Dermis blood vessel endothelial cell (primary cell): ENCODE measurements around the gene CAGE1. TPM values are rescaled to one million over a fixed set of nuclear protein-coding genes. Genes with fewer than 3 reads are reported as not detected.
"Not testable (repeated sequence)": the region's sequence is repeated elsewhere in the genome, so short reads cannot be mapped to it uniquely, and the experiment has no call there.

Experiments used
- DNase-seq: peaks from one replicate; pipeline ENCODE4 v3.0.0; 2010
- total RNA-seq: library from RNA; depleted of rRNA; stranded (reverse); fragments of >200 nt; gene quantifications from 2 replicates; pipeline ENCODE4 v1.2.3, GENCODE V29; 2014

CAGE1 gene
- total RNA-seq, 1 donor from 2014 or later, result under 0.01 TPM

GRCh38 chr6:7409740-7410139 is 20.2 kb upstream of the CAGE1 start:
- DNase-seq, result no peak

- DNase-seq, result no peak
These were observed 17.2 kb upstream of the CAGE1 start for GRCh38 chr6:7406743-7407142.

DNA sequence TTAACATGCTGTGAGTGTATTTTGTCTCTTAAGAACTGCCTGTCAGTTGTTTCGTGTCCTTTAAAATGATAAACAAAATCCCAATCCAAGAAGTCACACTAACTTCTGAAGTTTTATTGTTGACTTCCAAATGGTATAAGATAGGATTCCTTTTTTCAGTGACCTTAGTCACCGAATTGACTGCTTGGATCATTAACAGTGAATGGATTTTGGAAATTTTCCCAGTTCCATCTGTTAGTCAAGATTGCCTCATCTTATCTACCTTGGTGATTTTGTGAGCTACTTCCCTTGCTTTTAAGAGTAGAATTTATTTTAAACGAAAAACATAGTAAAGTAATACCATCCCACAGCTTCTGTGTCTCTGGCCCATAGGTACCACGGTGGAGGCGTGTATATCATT is 15.0 kb upstream of the CAGE1 start:
- no peak for DNase-seq

GRCh38 chr6:7402716-7403115 is 13.2 kb upstream of the CAGE1 start:
- DNase-seq, result no peak

GRCh38 chr6:7401075-7401474 is 11.5 kb upstream of the CAGE1 start:
- DNase-seq, result no peak

- DNase-seq, result no peak
These were observed 2.9 kb upstream of the CAGE1 start for GRCh38 chr6:7392402-7392801.

DNA sequence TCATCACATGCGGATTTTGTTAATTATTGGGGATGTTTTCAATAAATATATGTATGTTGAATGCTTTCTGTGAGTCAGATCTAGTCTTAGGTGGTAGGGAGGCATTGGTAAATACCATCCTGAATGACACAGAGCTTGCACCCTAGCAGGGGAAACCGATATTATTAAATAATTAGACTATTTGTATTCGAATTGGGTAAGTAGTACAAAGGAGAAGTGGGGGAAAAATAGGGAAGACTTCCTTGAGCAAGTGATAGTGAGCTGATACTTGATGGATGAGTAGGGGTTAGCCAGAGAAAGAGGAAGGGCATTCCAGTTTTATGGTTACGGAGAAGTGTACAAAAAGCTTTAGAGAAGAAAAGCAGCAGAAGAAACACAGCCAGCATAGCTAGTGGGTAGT is 1.6 kb upstream of the CAGE1 start:
- no peak for DNase-seq

DNA sequence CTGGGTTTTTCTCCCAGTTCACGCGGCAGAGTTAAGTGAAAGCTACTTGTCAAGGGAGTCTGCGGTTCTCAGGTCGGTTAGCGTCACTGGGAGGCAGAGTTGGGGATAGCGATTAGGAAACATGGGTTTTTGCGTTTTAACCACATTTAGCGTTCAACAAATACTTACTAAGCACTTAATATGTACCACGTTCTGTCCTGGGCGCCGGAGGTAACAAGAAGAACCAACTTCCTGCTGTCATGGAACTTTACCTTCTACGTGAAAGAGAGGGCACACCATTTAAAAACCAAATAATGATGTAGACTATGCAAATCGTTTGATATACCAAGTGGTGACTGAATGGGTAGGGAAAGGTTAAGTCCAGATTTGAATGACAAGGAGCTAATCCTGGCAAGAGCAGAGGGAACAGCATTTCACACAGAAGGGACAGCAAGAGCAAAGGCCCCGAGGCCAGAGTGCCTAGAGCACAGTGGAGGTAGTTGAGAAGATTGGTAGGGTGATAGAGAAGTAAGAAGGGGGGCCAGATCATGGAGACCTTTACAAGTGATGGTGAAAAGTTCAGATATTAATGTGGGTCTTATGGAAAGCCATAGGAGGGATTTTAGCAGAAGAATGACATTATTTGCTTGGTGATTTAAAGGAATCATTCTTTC is 810 bp upstream of the CAGE1 start:
- DNase-seq, result no peak

GRCh38 chr6:7389162-7389450 is 436 bp downstream of the CAGE1 start:
- no peak for DNase-seq

DNA sequence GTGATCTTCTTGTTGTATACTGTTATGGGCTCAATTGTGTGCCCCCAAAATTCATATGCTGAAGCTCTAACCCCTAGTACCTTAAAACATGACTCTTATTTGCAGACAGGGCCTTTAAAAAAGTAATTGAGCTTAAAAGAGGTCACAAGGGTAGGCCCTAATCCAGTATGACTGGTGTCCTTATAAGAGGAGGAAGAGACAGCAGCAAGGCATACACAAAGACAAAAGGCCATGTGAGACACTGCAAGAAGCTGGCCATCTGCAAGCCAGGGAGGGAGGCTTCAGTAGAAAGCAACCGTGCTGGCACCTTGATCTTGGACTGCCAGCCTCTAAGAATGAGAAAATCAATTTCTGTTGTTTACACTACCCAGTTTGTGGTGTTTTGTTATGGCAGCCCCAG is 8.4 kb downstream of the CAGE1 start:
- no peak for DNase-seq

DNA sequence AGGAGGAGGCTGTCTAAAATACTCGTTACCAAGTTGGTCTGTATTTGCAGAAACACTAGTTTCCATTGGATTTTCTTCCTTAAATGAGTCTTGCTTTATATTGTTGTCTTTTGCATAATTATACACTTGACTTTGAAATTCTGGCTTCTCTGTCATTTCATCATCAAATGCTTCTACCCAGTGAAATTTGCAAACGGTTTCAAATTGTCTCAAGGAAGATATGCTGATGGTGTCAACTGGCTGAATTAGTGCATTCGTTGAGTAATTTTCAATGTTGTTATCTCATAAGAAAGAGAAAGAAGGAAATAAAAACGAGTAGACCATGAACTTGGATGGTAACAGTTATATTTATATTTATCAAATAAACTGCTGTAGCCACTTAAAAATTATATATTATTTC is 10.8 kb downstream of the CAGE1 start:
- no peak for DNase-seq

DNA sequence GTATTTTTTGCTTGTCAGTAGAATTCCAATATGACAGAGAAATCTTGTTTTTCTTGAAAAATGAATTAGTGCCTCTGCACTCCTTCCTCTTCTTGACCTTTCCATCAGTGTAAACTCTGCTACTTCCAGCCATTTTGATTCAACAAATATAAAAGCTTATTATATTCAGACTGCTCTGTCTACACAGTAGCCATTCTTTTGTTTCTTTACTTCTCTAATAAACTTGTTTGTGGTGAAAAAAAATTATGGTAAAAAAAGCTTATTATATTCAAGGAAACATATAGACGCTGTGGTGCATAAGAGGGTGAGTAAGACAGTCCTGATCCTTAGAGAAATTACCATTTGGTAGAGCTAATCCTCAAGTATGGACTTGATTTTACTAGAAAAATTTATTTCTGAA is 11.6 kb downstream of the CAGE1 start:
- no peak for DNase-seq

DNA sequence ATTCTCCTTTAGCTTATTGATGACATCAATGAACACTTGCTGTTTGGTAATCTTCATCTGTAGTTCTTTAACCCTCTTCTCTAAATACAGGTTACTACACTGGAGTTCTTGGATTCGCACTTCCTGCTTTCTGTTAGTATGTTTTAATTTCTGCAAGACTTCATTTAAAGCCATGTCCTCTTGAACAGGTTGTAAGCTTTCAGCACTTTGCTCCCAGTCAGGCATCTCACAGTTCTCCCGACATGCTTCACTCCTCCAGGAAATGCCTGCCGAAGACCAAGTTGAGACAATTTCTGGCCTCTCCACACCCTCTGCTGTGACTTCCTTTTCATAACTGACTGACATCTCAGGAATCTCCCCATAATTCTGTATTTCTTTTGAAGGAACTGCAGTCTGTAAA is 15.8 kb downstream of the CAGE1 start:
- peak; percentile 11 for DNase-seq

DNA sequence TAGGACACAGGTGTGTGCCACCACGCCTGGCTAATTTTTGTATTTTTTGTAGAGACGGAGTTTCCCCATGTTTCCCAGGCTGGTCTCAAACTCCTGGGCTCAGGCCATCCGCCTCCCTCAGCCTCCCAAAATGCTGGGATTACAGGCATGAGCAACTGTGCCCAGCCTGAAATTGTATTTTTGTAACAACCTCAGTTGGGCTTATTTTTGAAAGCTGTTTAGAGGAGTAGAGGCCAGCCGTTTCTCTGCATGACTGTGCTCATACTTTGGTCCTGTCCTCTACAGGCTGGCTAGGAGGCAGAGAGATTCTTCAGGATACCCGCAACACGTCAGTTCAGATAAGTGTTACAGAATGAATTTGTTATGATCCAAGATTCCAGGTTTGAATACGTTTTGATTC is 22.1 kb downstream of the CAGE1 start:
- DNase-seq, result no peak

- not testable (repeated sequence) for DNase-seq
These were observed 37.6 kb downstream of the CAGE1 start for GRCh38 chr6:7351916-7352315.

- not testable (repeated sequence) for DNase-seq
These were observed 39.0 kb downstream of the CAGE1 start for GRCh38 chr6:7350591-7350990.

GRCh38 chr6:7347551-7347997 is 42.0 kb downstream of the CAGE1 start:
- not testable (repeated sequence) for DNase-seq

DNA sequence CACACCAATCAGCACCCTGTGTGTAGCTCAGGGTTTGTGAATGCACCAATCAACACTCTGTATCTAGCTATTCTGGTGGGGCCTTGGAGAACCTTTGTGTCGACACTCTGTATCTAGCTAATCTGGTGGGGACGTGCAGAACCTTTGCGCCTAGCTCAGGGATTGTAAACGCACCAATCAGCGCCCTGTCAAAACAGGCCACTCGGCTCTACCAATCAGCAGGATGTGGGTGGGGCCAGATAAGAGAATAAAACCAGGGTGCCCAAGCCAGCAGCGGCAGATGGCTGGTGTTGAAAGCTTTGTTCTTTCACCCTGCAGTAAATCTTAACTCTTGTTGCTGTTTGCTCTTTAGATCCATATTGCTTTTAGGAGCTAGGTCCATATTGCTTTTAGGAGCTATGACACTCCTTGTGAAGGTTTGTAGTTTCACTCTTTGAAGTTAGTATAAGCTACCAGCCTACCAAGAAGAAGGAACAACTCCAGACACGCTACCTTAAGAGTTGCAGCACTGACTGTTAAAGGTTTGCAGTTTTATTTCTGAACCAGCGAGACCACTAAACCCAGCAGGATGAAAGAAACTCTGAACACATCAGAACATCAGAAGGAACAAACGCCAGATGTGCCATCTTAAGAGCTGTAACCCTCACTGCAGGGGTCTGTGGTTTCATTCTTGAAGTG is 44.6 kb downstream of the CAGE1 start:
- not testable (repeated sequence) for DNase-seq

GRCh38 chr6:7343546-7344475 is 45.7 kb downstream of the CAGE1 start:
- no peak for DNase-seq

DNA sequence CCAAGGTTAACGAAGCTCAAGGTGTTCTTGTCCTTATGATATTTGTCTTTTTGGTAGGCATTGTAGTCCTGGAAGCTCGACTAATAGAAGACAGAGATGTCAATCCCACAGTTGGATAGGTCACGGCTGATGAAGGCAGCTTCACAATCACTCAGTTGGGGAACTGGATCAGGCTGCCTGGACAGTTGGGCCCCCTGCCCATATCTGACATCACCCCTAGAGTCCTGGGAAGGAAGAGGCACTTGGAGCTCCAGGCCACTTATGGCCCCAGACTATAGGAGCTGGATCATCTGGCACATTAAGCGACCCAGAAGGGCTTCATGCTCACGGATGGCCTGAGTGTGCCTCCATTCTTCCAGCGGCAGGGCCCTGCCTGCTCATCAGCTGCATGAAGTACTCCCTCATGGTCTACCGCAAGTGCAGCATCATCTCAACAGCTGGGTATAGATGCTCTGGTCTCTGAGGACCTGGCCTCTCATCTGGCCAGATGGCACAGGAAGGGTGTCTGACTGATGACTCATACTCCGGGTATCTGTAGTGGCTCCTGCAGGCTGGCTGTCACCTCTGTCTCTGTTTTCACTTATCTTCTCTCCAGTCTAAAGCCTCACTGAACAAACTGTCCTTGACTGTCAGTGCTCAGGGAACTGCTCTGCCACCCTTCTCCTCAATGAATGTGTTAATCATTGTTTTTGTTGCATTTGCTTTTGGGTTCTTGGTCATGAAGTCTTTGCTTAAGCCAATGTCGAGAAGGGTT is 47.4 kb downstream of the CAGE1 start:
- DNase-seq, result no peak

DNA sequence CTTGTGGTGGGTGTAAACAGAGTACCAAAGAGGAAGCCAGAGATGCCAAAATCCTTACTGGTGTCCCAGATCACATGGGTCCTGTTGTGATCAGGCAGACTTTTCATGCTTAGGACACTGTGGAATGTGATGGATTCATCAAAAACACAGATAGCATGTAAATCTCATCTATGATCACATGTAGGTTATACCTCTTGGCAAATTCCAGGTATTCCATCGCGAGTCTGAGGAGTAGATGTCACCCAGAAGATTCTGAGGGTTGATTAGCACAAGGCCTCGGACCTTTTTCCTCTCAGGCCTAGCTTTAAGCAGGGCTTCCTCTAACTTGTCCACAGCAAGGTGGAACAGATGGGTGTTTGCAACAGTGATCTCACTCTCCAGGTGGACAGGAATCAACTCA is 48.3 kb downstream of the CAGE1 start:
- DNase-seq, result no peak

- peak; percentile 50 for DNase-seq
These were observed 50.4 kb downstream of the CAGE1 start for GRCh38 chr6:7339007-7339732.
